HG02642 (cell line): ENCODE data around the gene SLC27A5.
"Not testable (repeated sequence)": the region's sequence is repeated elsewhere in the genome, so short reads cannot be mapped to it uniquely, and the experiment has no call there.

Experiments
- ATAC-seq: cut with Tn5 transposase; IDR thresholded peaks from one replicate; pipeline ENCODE4 v1.9.1; 2021; ENCODE audit warnings: mild to moderate bottlenecking; ENCODE audit not compliant: unreplicated experiment, poor library complexity

Gene SLC27A5

GRCh38 chr19:58551577-58552471 lies 40.0 kb upstream of the SLC27A5 start:
- ATAC-seq = no peak

- ATAC-seq = no peak
Observed at GRCh38 chr19:58551123-58551497, 39.3 kb upstream of the SLC27A5 start.

DNA sequence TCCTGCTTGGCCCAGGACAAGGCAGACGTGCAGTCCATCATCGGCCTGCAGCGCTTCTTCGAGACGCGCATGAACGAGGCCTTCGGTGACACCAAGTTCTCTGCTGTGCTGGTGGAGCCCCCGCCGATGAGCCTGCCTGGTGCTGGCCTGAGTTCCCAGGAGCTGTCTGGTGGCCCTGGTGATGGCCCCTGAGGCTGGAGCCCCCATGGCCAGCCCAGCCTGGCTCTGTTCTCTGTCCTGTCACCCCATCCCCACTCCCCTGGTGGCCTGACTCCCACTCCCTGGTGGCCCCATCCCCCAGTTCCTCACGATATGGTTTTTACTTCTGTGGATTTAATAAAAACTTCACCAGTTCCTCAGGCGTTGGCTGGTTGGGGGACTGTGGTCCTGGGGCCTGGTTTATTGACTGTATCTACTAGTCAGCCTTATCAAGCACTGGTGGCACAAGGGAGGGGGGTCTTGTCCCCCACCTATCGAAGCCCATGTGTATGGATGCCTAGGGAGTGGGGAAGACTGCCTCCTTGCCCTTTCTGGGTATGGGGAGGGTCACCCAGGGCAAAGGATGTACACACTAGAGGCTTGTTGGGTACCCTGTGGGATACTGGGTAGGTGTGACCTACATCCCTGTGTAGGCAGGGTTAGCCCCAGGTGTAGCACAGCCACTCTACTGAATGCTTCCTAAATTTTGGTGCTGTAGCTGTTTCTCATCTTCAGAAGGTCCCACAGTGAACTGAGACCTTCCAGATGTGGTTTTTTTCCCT lies 38.8 kb upstream of the SLC27A5 start:
- no peak for ATAC-seq

GRCh38 chr19:58549664-58550361 lies 38.0 kb upstream of the SLC27A5 start:
- no peak for ATAC-seq

DNA sequence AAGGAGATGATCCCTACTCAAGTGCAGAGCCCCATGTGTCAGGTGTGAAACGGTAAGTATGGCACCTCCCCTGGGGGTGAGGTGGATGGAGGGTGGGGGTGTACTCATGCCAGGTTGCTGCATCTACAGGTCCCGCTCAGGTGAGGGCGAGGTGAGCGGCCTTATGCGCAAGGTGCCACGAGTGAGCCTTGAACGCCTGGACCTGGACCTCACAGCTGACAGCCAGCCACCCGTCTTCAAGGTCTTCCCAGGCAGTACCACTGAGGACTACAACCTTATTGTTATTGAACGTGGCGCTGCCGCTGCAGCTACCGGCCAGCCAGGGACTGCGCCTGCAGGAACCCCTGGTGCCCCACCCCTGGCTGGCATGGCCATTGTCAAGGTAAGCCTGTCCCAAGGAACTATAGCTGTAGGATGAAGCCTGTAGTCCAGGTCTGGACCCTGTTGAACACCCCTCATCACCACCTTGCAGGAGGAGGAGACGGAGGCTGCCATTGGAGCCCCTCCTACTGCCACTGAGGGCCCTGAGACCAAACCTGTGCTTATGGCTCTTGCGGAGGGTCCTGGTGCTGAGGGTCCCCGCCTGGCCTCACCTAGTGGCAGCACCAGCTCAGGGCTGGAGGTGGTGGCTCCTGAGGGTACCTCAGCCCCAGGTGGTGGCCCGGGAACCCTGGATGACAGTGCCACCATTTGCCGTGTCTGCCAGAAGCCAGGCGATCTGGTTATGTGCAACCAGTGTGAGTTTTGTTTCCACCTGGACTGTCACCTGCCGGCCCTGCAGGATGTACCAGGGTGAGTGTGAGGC lies 37.3 kb upstream of the SLC27A5 start:
- ATAC-seq = no peak

DNA sequence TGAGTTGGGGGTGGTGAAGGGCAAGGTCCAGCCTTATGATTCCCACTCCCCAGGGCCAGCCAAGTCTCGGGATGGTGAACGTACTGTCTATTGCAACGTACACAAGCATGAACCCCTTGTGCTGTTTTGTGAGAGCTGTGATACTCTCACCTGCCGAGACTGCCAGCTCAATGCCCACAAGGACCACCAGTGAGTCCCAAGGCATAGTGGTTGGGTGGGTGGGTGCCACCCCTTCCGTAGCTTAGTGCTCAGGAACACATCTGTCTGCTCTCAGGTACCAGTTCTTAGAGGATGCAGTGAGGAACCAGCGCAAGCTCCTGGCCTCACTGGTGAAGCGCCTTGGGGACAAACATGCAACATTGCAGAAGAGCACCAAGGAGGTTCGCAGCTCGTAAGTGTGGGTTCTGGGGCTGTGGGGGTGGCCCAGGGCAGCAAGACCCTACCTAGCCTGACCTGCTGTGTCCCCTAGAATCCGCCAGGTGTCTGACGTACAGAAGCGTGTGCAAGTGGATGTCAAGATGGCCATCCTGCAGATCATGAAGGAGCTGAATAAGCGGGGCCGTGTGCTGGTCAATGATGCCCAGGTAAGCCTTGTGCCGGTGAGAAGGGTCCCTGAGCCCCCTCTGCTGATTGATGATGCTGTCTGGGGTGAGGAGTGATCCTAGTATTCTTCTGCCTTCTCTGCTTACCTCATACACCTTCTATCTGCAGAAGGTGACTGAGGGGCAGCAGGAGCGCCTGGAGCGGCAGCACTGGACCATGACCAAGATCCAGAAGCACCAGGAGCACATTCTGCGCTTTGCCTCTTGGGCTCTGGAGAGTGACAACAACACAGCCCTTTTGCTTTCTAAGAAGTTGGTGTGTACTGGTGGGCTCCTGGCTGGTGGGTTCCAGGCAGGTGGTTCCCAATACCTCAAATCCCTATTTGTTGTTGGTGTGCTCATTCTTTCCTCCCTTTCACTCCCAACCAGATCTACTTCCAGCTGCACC lies 35.8 kb upstream of the SLC27A5 start:
- no peak for ATAC-seq

DNA sequence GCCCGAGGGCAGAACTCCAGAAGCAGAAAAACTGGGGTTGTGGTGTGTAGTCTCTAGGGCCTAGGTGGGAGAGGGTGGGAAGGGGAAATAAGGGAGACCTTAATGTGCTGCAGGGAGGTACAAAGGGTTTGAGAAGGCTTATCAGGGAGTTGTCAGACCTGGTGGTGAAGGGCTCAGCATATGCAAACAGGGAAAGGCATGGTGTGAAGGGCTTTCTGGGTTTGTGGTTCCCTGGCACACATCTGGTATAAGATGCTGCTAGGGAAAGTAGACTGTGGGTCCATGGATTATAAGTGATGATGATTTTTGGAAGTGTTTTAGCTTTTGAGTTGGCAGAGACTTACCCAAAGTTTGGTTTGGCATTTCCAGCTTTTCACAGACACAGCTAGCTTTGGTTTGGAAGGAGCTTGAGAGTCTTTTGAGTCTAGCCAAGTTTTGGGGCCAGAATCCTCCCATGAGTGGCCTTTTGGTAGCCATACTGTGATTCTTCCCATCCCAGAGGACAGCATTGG lies 34.3 kb upstream of the SLC27A5 start:
- no peak for ATAC-seq

GRCh38 chr19:58545286-58546018 lies 33.7 kb upstream of the SLC27A5 start:
- no peak for ATAC-seq

GRCh38 chr19:58544591-58545285 lies 32.9 kb upstream of the SLC27A5 start:
- ATAC-seq = peak; percentile 66

DNA sequence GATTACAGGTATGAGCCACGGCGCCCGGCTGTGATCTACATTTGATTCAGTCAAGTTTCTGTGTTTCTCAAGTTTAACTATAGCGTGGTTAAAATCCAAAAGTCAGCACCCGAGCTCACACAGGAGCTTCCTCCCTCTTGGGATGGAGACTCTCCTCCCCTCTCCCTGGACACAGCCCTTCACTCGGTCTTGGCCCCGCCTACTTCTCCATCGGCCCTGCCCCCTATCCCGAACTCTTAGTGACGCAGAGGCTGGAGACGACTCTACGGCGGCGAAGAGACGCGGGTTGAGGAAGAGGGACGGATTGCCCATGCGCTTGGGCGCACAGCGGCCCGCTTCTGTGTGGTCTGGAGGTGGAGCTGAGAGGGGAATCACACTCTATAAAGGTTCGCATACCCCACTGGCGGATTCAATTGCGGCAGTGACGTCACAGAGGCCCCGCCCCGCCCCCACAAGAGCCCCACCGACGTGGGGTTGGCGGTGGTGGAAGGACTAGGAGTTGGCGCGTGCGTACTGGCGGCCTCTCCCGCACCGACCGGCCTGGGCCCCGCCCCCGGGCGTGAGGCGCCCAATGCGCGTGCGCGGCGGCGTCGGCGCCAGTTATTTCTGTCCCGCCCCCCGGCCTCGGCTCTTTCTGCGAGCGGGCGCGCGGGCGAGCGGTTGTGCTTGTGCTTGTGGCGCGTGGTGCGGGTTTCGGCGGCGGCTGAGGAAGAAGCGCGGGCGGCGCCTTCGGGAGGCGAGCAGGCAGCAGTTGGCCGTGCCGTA lies 32.2 kb upstream of the SLC27A5 start, which contains the start of gene TRIM28:
TRIM28 (plus strand) TSS at position 239 of the 765 bp plus-strand sequence. CDS start 694 bp downstream, outside the sequence.
- peak; percentile 80 for ATAC-seq

- ATAC-seq = not testable (repeated sequence)
Observed at GRCh38 chr19:58542641-58543372, 31.0 kb upstream of the SLC27A5 start.

DNA sequence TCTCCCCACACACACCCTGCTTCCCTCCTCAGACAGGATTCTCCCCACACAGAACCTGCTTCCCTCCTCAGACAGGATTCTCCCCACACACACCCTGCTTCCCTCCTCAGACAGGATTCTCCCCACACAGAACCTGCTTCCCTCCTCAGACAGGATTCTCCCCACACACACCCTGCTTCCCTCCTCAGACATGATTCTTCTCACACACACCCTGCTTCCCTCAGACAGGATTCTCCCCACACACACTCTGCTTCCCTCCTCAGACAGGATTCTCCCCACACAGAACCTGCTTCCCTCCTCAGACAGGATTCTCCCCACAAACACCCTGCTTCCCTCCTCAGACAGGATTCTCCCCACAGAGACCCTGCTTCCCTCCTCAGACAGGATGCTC lies 27.4 kb upstream of the SLC27A5 start:
- ATAC-seq = not testable (repeated sequence)

DNA sequence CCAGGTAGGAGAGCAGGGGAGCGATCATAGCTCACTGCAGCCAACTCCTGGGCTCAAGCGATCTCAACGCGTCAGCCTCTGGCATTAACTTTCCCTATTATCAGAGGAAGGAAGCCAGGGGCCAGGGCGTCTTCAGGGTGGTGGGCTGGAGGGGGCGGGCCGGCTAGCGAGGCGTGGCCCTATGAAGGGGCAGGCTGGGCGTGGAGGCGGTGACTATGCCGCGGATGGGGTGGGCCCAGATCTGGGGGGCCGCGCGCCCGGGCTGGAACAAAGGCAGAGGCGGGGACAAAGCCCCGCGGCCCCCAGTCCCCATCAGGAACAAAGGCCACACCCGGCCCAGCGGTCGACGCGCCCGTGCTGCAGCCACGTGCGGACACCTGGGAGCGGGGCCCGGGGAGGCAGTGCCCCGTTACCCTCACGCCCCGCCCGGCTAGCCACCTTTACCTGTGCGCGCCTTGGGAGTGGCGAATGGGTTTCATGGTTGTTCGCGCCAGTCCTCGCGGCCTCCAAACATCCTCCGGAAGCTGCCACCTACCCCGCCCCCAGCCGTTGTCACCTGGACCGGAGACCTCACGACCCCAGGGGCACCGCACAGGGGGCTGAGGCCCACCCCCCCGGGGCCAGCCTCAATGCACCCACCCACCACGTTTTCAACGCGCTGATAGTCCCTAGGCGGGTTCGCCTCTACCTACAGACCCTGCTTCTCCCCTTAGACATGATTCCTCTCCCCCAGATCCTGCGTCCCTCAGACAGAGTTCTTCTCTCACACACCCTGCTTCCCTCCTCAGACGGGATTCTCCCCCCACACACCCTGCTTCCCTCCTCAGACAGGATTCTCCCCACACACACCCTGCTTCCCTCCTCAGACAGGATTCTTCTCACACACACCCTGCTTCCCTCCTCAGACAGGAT lies 26.7 kb upstream of the SLC27A5 start:
- ATAC-seq = no peak

- ATAC-seq = no peak
Observed at GRCh38 chr19:58536852-58537798, 25.3 kb upstream of the SLC27A5 start.
